AG09319 (cell line): ENCODE measurements around the gene LY6G6F.
A peak's percentile ranks its signal among the peaks of the same experiment; 100 is the strongest.

Experiments
- DNase-seq: peaks from one replicate; pipeline ENCODE4 v3.0.0-alpha.2; 2010; ENCODE audit warnings: low read depth; ENCODE audit errors: extremely low read depth
- CTCF ChIP-seq: IDR thresholded peaks from 2 replicates; pipeline ENCODE4 v1.5.1; 2011; ENCODE audit warnings: low read depth, mild to moderate bottlenecking, inconsistent platforms, low read length, moderate library complexity

LY6G6F gene

DNA sequence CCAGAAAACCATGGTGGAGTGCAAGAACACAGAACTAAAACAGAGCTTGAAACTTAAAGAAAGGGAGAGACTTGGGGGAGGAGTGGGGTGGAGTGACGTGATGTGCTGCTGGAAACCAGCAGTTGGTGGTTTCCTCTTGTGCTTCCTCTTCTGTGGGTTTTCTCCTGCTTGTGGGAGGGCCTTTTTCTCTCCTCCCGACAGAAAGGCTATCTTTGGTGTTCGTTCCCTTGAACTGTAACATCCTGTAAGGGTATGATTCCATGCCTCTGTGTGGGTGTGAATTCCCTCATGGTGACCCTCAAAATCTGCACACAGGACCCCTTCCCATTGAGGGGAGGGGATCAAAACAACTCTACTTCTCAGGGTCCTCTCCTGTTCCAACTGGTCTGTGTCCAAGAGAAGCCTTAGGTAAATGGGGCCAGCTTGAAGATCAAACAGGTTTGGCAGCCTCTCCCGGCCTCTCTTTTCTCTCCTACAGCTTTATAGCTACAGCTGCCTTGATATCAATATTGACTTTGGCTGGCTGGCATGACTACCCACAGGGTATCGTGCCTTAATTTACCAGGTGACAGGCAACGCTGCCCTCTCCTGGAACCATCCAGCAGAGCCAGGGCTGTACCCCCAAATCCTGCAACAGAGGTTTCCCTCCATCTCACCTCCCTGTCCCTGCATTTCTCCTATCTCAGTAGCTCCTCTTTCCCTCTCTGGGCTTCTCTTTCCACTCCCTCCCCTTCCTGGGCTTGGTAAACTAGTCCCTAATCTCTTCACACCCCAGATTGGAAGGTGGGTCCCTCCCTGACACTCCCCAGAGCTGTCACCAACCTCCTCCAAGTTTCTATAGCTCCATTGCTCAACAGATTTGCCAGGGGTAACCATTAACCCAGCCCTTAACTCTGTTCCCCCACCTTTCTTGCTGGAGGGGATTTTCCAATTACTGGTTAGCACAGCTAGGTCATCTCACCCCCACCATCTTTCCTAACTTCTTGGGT is 31.6 kb downstream of the LY6G6F start:
- peak; percentile 26 for TF ChIP-seq CTCF
- no peak for DNase-seq

GRCh38 chr6:31739639-31740396 is 33.2 kb downstream of the LY6G6F start, which contains the start of gene MSH5:
Gene MSH5 (plus strand): TSS chr6:31740005. CDS start chr6:31740467, 462 bp downstream.
- TF ChIP-seq CTCF = no peak
- peak; percentile 97 for DNase-seq

GRCh38 chr6:31740397-31741223 is 33.9 kb downstream of the LY6G6F start:
- no peak for DNase-seq
- TF ChIP-seq CTCF = no peak

DNA sequence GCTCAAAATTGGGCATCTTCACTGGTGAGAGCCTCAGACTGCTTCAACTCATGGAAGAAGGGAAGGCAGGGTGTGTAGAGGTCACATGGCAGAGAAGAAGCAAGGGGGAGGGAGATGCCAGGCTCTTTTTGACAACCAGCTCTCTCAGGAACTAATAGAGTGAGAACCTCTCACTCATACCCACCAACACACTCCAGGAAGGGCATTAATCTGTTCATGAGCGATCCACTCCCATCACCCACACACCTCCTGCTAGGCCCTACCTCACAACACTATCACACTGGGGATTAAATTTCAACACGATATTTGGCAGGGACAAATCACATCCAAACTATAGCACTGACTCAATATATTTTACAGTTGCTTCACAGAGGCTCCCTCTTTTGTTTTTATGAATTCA is 35.1 kb downstream of the LY6G6F start:
- TF ChIP-seq CTCF = no peak

GRCh38 chr6:31742894-31743293 is 36.2 kb downstream of the LY6G6F start:
- DNase-seq = no peak
- TF ChIP-seq CTCF = no peak

More for the DNA sequence above, 35.1 kb downstream of the LY6G6F start:
- DNase-seq = no peak

DNA sequence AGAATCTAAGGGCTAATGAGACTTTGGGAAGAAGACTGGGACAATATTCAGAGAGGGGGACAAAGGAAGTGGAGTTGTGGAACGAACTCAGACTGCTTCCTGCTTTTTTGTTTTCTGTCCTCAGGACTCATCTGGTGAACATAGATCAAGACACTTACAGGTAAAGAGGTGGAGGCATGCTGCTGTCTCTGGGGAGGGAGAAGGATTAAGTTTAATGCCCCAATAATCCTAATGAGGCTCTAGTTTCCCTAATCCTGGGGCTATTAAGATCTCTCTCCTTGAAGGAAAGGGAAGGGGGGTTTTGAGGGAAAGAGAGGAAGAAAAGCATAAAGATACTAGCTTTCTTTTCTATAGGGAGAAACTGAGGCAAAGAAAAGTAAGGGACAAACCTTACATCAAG is 37.8 kb downstream of the LY6G6F start:
- no peak for DNase-seq
- no peak for TF ChIP-seq CTCF
